Activated naive CD4-positive, alpha-beta T cell treated with anti-CD3 and anti-CD28 coated beads, Interleukin-2, amount 10 ng/mL, durations not matched to agents 7 days and 5 days (primary cell): ENCODE results near the gene HMGN4.
A peak's percentile ranks its signal among the peaks of the same experiment; 100 is the strongest.

Experiments
- CTCF ChIA-PET: fragments of 350-600 bp; sonication (Branson Sonifier 250); formaldehyde crosslinking; loops from one replicate; lab custom pipeline; 2021; ENCODE audit warnings: antibody characterized with exemption; lab: Charles Lee
- DNase-seq: peaks from one replicate; pipeline ENCODE4 v3.0.0-alpha.2; 2020
- H3K27ac Mint-ChIP-seq: one replicate; pipeline ENCODE4 v1.8.0; 2021; ENCODE audit warnings: mild to moderate bottlenecking, moderate library complexity, mixed read lengths
- H3K27me3 Mint-ChIP-seq: one replicate; pipeline ENCODE4 v1.8.0; 2021; ENCODE audit warnings: mild to moderate bottlenecking, mixed read lengths
- H3K36me3 Mint-ChIP-seq: one replicate; pipeline ENCODE4 v1.8.0; 2021; ENCODE audit warnings: mixed read lengths
- H3K4me1 Mint-ChIP-seq: one replicate; pipeline ENCODE4 v1.8.0; 2021; ENCODE audit warnings: mixed read lengths
- H3K4me3 Mint-ChIP-seq: one replicate; pipeline ENCODE4 v1.8.0; 2021; ENCODE audit warnings: mild to moderate bottlenecking, moderate library complexity, mixed read lengths
- H3K9me3 Mint-ChIP-seq: one replicate; pipeline ENCODE4 v1.8.0; 2021; ENCODE audit warnings: mixed read lengths

HMGN4 gene

DNA sequence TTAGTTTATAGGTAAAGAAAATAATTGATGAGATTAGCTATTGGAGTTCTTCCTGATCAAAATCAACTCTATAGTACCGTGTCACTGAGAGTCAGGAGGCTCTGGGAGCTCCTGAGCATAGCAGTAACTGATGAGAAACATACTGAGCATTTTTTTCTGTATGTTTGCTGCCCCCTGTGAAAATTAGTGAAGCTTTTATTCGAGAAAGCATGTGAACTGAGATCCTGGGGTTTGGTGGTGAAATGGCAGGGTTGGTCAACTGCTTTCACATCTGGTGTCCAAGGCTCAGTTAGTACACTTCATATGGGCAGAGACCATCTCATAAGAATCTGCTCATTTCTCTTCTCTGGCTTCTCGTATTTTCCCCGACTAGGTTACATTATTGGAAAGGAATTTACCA lies 54.5 kb downstream of the HMGN4 start:
- peaks cover 50% of the 10 kb centered on the region for H3K27me3 Mint-ChIP-seq
- no peak overlapping the region for H3K4me3 Mint-ChIP-seq
- H3K4me1 Mint-ChIP-seq = peaks cover 17% of the 10 kb centered on the region
- no peaks in the 10 kb centered on the region for H3K9me3 Mint-ChIP-seq
- no peak overlapping the region for H3K27ac Mint-ChIP-seq
- H3K36me3 Mint-ChIP-seq = no peaks in the 10 kb centered on the region
- no peak for DNase-seq
- CTCF ChIA-PET = interaction anchor here (7.5 kb wide), 1 partner anchor 19 kb away, joined by 115 read pairs; no protein-coding TSS in a partner anchor

DNA sequence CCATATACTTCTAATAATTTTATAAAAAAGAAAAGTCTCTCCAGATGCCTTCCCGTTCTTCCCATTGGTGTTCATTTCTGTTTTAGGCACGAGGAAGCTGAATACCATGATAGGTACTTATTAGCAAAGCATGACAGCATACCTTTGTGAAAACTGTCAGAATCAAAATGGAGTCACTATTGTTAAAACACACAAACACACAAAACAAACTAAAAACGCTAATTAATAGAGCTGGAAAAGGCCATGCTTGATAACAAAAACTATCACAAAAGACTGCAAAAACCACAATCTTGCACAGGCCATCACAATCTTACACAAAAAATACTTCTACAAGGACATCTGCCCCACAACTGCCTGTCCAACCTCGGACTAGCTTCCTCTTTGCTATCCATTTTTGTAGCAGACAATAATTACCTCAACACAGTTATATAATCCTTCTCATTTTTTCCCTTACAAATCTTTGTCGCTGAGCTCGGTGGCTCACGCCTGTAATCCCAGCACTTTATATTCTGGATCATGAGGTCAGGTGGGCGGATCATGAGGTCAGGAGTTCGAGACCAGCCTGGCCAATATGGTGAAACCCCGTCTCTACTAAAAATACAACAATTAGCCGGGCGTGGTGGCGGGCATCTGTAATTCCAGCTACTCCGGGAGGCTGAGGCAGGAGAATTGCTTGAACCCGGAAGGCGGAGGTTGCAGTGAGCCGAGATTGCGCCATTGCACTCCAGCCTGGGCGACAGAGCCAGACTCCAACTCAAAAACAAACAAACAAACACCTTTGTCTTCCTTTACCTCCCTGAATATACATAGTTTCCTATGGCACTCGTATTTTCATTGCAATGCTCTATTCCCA lies 55.3 kb downstream of the HMGN4 start:
- Mint-ChIP-seq H3K9me3 (no peaks in the 10 kb centered on the region), H3K27ac (no peak overlapping the region), H3K4me3 (no peak overlapping the region), H3K4me1 (peaks cover 25% of the 10 kb centered on the region), H3K36me3 (peaks cover 7% of the 10 kb centered on the region), H3K27me3 (peaks cover 47% of the 10 kb centered on the region)
- CTCF ChIA-PET = interaction anchor here (7.5 kb wide), 1 partner anchor 20 kb away, joined by 115 read pairs; no protein-coding TSS in a partner anchor
- DNase-seq = no peak

DNA sequence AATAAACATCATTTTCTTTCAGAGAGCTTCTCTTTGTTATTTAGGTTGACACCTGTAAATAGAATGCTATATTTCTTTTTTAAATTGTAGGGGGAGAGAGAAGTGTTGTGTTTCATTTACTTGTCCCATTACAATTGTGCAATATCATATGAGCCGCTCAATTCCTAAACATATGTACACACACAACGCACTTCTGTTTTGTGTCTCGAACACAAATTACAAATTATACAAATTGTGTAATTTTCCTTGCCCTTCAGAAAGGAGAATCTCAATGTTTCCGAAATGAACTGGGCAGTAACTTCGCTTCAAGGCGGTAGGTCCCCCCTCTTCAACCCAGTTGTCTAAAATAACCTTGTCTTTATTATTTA lies 55.9 kb downstream of the HMGN4 start:
- Mint-ChIP-seq H3K4me1 (peaks cover 29% of the 10 kb centered on the region), H3K27me3 (peaks cover 47% of the 10 kb centered on the region), H3K27ac (no peak overlapping the region), H3K9me3 (no peaks in the 10 kb centered on the region), H3K36me3 (peaks cover 10% of the 10 kb centered on the region), H3K4me3 (no peak overlapping the region)
- CTCF ChIA-PET = interaction anchor here (7.5 kb wide), 1 partner anchor 21 kb away, joined by 115 read pairs; no protein-coding TSS in a partner anchor
- no peak for DNase-seq

DNA sequence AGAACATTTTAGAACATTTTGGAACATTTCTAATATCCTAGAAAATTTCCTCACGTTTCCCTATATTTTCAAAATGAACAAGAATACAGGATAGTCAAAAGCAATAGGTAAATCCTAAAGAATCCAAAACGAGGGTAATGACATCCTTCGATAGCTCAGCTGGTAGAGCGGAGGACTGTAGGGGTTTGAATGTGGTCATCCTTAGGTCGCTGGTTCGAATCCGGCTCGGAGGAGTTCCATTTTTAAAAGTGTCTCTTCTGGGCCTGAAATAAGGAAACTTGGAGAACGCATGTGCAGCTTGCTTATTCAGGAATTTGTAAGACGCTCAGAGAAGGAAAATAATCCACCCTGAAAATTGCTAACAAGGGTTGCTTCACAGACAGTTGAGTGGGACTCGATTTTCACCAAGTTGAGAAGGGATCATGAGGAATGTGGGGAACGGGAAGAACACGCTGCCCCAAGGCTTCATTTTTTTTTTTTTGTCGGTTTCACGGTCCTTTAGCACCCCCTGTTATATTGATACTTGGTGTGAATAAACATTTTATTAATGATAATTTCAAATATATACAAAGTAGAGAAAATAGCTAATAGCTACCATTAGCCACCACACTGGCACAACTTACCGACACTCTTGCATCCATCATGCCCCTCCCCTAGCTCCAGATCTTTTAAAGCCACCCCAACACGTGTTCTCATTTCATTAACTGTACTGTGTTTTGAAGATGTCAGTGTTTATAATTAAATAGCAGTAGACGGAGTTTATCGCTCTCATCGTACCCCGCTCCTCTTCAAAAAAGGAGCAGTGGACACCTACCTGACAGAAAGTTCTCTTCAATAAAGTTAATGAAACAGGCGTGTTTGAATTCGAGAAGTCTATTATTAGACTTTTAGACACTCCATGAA lies 56.8 kb downstream of the HMGN4 start:
- H3K27ac Mint-ChIP-seq = no peak overlapping the region
- CTCF ChIA-PET = interaction anchor here (0.7 to 7.5 kb wide), 13 partner anchors 9 to 1201 kb away, joined by 3 to 115 read pairs (median 7); no protein-coding TSS in a partner anchor
- peaks cover 18% of the 10 kb centered on the region for H3K36me3 Mint-ChIP-seq
- DNase-seq = peak; percentile 29
- peaks cover 37% of the 10 kb centered on the region for H3K4me1 Mint-ChIP-seq
- no peak overlapping the region for H3K4me3 Mint-ChIP-seq
- no peaks in the 10 kb centered on the region for H3K9me3 Mint-ChIP-seq
- peaks cover 44% of the 10 kb centered on the region for H3K27me3 Mint-ChIP-seq

DNA sequence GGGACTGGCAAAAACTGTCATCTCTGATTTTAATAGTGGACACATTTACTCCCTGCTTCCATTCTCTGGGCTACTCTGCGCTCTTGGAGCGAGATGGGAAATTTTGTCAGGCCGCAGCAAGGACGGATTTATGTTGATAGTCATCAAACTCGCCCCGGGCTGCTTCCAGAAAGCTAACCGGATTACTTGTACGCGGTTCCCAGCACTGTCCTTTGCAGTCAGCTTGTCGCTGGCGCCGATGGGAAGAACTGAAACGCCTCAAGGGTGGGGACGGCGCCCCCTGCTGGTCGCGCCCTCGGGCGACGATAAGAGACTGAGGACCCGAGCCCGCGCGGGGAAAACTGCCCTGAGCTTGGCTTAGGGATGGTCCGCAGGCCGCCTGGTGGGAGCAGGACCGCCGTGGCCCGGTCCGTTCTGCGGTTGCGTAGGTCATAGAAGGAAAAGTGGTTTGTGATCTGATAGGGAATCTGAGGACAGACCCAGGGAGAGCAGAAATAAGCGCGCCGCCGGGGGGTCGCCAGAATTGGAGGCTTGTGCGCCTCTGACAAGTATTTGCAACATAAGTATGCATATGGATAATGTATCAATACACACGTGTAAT lies 57.6 kb downstream of the HMGN4 start:
- Mint-ChIP-seq H3K27me3 (peaks cover 40% of the 10 kb centered on the region), H3K4me1 (peaks cover 43% of the 10 kb centered on the region), H3K36me3 (peaks cover 20% of the 10 kb centered on the region), H3K27ac (no peak overlapping the region), H3K9me3 (no peaks in the 10 kb centered on the region), H3K4me3 (no peak overlapping the region)
- peak; percentile 90 for DNase-seq
- CTCF ChIA-PET = interaction anchor here (0.7 to 7.5 kb wide), 15 partner anchors 10 to 1200 kb away, joined by 3 to 115 read pairs (median 4); no protein-coding TSS in a partner anchor
